WTC11 (cell line): ENCODE measurements around the gene MAP3K12. TPM values are rescaled to one million over a fixed set of nuclear protein-coding genes. Genes with fewer than 3 reads are reported as not detected.

Experiments used
- ATAC-seq: fragments of 200-7000 bp; cut with Tn5 transposase; 2 replicates; pipeline ENCODE4 v1.10.0; 2021; ENCODE audit warnings: mild to moderate bottlenecking, moderate library complexity
- CTCF ChIA-PET: fragments of 300-600 bp; sonication (Branson Sonifier 250); formaldehyde crosslinking; loops from one replicate; lab custom pipeline; 2021; ENCODE audit warnings: antibody characterized with exemption; lab: Charles Lee
- POLR2A ChIA-PET: fragments of 350-600 bp; sonication (Branson Sonifier 250); formaldehyde crosslinking; loops from one replicate; lab custom pipeline; 2021; ENCODE audit warnings: antibody characterized with exemption; lab: Charles Lee
- DNase-seq: peaks from one replicate; pipeline ENCODE4 v3.0.0; 2021; ENCODE audit warnings: low spot score
- H3K27ac Mint-ChIP-seq: 2 replicates; pipeline ENCODE4 v1.8.0; 2021; ENCODE audit warnings: mixed read lengths
- H3K27me3 Mint-ChIP-seq: 2 replicates; pipeline ENCODE4 v1.8.0; 2021; ENCODE audit warnings: low read depth, mild to moderate bottlenecking, moderate library complexity, mixed read lengths
- H3K36me3 Mint-ChIP-seq: 2 replicates; pipeline ENCODE4 v1.8.0; 2021; ENCODE audit warnings: mixed read lengths
- H3K4me1 Mint-ChIP-seq: 2 replicates; pipeline ENCODE4 v1.8.0; 2022; ENCODE audit warnings: mixed read lengths
- H3K4me3 Mint-ChIP-seq: 2 replicates; pipeline ENCODE4 v1.8.0; 2021; ENCODE audit warnings: mild to moderate bottlenecking, moderate library complexity, mixed read lengths
- H3K9me3 Mint-ChIP-seq: 2 replicates; pipeline ENCODE4 v1.8.0; 2021; ENCODE audit warnings: mixed read lengths
- ATF1 ChIP-seq: sonication (generic); formaldehyde crosslinking; IDR thresholded peaks from 2 replicates; pipeline ENCODE4 v1.8.1; 2023; ENCODE audit warnings: mild to moderate bottlenecking, moderate library complexity, missing genetic modification reagents
- ATF3 ChIP-seq: sonication (generic); formaldehyde crosslinking; conservative IDR thresholded peaks from 2 replicates; pipeline ENCODE4 v1.8.1; 2022; ENCODE audit warnings: mild to moderate bottlenecking, missing genetic modification reagents
- ATF6 ChIP-seq: sonication (generic); formaldehyde crosslinking; IDR thresholded peaks from 2 replicates; pipeline ENCODE4 v1.8.1; 2023; ENCODE audit warnings: mild to moderate bottlenecking, missing genetic modification reagents
- CREM ChIP-seq: sonication (generic); formaldehyde crosslinking; IDR thresholded peaks from 2 replicates; pipeline ENCODE4 v1.8.1; 2022; ENCODE audit warnings: mild to moderate bottlenecking, missing genetic modification reagents, moderate library complexity
- E2F5 ChIP-seq: sonication (generic); formaldehyde crosslinking; IDR thresholded peaks from 2 replicates; pipeline ENCODE4 v1.8.1; 2022; ENCODE audit warnings: mild to moderate bottlenecking, moderate library complexity, missing genetic modification reagents
- FOXJ3 ChIP-seq: sonication (generic); formaldehyde crosslinking; IDR thresholded peaks from 2 replicates; pipeline ENCODE4 v1.9.0; 2021; ENCODE audit warnings: missing genetic modification reagents, mild to moderate bottlenecking, borderline replicate concordance
- GABPB1 ChIP-seq: sonication (generic); formaldehyde crosslinking; IDR thresholded peaks from 2 replicates; pipeline ENCODE4 v1.8.1; 2023; ENCODE audit warnings: mild to moderate bottlenecking, missing genetic modification reagents
- KAT7 ChIP-seq: sonication (generic); formaldehyde crosslinking; IDR thresholded peaks from 2 replicates; pipeline ENCODE4 v1.8.1; 2023; ENCODE audit warnings: missing genetic modification reagents, mild to moderate bottlenecking, borderline replicate concordance
- MXD4 ChIP-seq: fragments of 250-450 bp; sonication (Bioruptor Pico); IDR thresholded peaks from 2 replicates; pipeline ENCODE4 v1.8.0; 2021; ENCODE audit warnings: mild to moderate bottlenecking, moderate library complexity, borderline replicate concordance
- MYBL2 ChIP-seq: sonication (generic); formaldehyde crosslinking; IDR thresholded peaks from 2 replicates; pipeline ENCODE4 v1.8.1; 2023; ENCODE audit warnings: mild to moderate bottlenecking, moderate library complexity, missing genetic modification reagents
- NFE2L1 ChIP-seq: sonication (generic); formaldehyde crosslinking; IDR thresholded peaks from 2 replicates; pipeline ENCODE4 v1.8.1; 2023; ENCODE audit warnings: missing genetic modification reagents
- NFYB ChIP-seq: sonication (generic); formaldehyde crosslinking; conservative IDR thresholded peaks from 2 replicates; pipeline ENCODE4 v1.8.0; 2022; ENCODE audit warnings: low read depth, missing genetic modification reagents
- NR2C2 ChIP-seq: sonication (generic); formaldehyde crosslinking; IDR thresholded peaks from 2 replicates; pipeline ENCODE4 v1.8.0; 2022; ENCODE audit warnings: mild to moderate bottlenecking, missing genetic modification reagents
- PRRX2 ChIP-seq: fragments of 250-450 bp; sonication (Bioruptor Pico); IDR thresholded peaks from 2 replicates; pipeline ENCODE4 v1.8.0; 2021; ENCODE audit warnings: mild to moderate bottlenecking
- SMAD4 ChIP-seq: sonication (generic); formaldehyde crosslinking; IDR thresholded peaks from 2 replicates; pipeline ENCODE4 v1.8.0; 2022; ENCODE audit warnings: mild to moderate bottlenecking, missing genetic modification reagents
- SP1 ChIP-seq: sonication (generic); formaldehyde crosslinking; conservative IDR thresholded peaks from 2 replicates; pipeline ENCODE4 v1.8.1; 2022; ENCODE audit warnings: missing genetic modification reagents
- USF1 ChIP-seq: sonication (generic); formaldehyde crosslinking; IDR thresholded peaks from 2 replicates; pipeline ENCODE4 v1.8.0; 2022; ENCODE audit warnings: mild to moderate bottlenecking, missing genetic modification reagents
- ZNF232 ChIP-seq: sonication (generic); formaldehyde crosslinking; IDR thresholded peaks from 2 replicates; pipeline ENCODE4 v1.8.0; 2022; ENCODE audit warnings: mild to moderate bottlenecking, missing genetic modification reagents
- ZNF512 ChIP-seq: sonication (generic); formaldehyde crosslinking; IDR thresholded peaks from 2 replicates; pipeline ENCODE4 v1.8.1; 2022; ENCODE audit warnings: missing genetic modification reagents, borderline replicate concordance
- ZNF671 ChIP-seq: fragments of 250-450 bp; sonication (Bioruptor Pico); IDR thresholded peaks from 2 replicates; pipeline ENCODE4 v1.8.0; 2021; ENCODE audit warnings: mild to moderate bottlenecking
- total RNA-seq: library from RNA; stranded (reverse); gene quantifications from 3 replicates; pipeline ENCODE4 v1.2.3, GENCODE V29; 2021

Gene MAP3K12
- total RNA-seq, 1 experiment from 2014 or later: 23.6 TPM

- peaks cover 4% of the 10 kb centered on the region; the same call in 1 of the 2 replicates for H3K4me1 Mint-ChIP-seq
- DNase-seq: no peak
- POLR2A ChIA-PET: no interaction called here
- H3K9me3 Mint-ChIP-seq: no peaks in the 10 kb centered on the region
- ATAC-seq: no peak
- H3K4me3 Mint-ChIP-seq: no peak overlapping the region
- H3K27me3 Mint-ChIP-seq: no peaks in the 10 kb centered on the region
- CTCF ChIA-PET: interaction anchor here (0.7 to 6.8 kb wide), 8 partner anchors 9 to 236 kb away, joined by 3 to 99 read pairs (median 8); no protein-coding TSS in a partner anchor
- TF ChIP-seq PRRX2 (CRISPR knock-in tag) (no peak), ZNF232 (CRISPR knock-in tag) (no peak), MXD4 (CRISPR knock-in tag) (no peak), ZNF671 (CRISPR knock-in tag) (no peak), CREM (CRISPR knock-in tag) (no peak), FOXJ3 (CRISPR knock-in tag) (no peak), NR2C2 (CRISPR knock-in tag) (no peak), GABPB1 (CRISPR knock-in tag) (no peak), NFYB (CRISPR knock-in tag) (no peak), E2F5 (no peak), ATF1 (CRISPR knock-in tag) (no peak), MYBL2 (CRISPR knock-in tag) (no peak), ATF3 (no peak), ZNF512 (no peak), SMAD4 (CRISPR knock-in tag) (no peak)
- TF ChIP-seq, all 79 proteins: peak for 0
- Mint-ChIP-seq H3K36me3 (peaks cover 21% of the 10 kb centered on the region), H3K27ac (0 out of 2 replicates have a peak overlapping the region, but pooled peaks have one; percentile 49)
Observed at GRCh38 chr12:53507603-53507885, 8.3 kb upstream of the MAP3K12 start.

GRCh38 chr12:53506881-53507602 is 7.8 kb upstream of the MAP3K12 start, which contains the start of gene NPFF:
TSS of gene NPFF (minus strand) at chr12:53507484. CDS start at chr12:53507474, 10 bp downstream.
- Mint-ChIP-seq H3K27me3 (no peaks in the 10 kb centered on the region), H3K36me3 (peaks cover 21% of the 10 kb centered on the region), H3K9me3 (no peaks in the 10 kb centered on the region), H3K27ac (peak within 1 kb of the TSS; percentile 49; the same call in 1 of the 2 replicates), H3K4me3 (no peak within 1 kb of the TSS)
- ATAC-seq (peak; percentile 7; the same call in 1 of the 2 replicates), DNase-seq (no peak)
- CTCF ChIA-PET: interaction anchor here (0.7 to 6.8 kb wide), 4 partner anchors 8 to 180 kb away, joined by 3 to 99 read pairs (median 11); no protein-coding TSS in a partner anchor
- TF ChIP-seq KAT7 (CRISPR knock-in tag) (no peak), USF1 (CRISPR knock-in tag) (no peak), SP1 (CRISPR knock-in tag) (no peak), ATF3 (no peak), NFE2L1 (no peak), ATF6 (CRISPR knock-in tag) (no peak)
- TF ChIP-seq, all 79 proteins: peak for 0
- POLR2A ChIA-PET: no interaction called here
- H3K4me1 Mint-ChIP-seq: peaks cover 6% of the 10 kb centered on the region
